ENCODE data around the gene ASTN1.

Gene ASTN1

GRCh38 chr1:177033628-177034027 lies 130.9 kb downstream of the ASTN1 start:
- no peak for DNase-seq (ENCODE audit: low read depth)

- no peak for DNase-seq (ENCODE audit: low read depth)
Measured at GRCh38 chr1:177032434-177032833, 132.1 kb downstream of the ASTN1 start.

DNA sequence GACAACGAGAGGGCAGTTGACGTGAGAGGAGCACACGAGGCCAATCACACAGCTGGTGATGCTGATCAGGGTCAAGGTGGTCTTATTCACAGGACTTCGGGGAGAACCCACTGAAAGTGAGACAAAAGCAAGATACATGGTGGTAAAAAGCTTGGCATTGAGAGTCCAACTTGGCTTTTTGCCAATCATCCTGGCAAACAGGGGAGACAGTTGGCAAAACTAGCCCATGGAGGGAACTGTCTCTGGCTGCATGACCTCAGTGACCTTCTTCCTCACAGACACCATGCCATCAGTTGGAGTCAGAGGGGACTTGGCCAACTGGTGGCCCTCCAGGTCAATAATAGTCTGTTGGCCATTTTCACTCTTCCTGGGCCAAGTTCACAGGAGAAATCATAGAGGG lies 139.9 kb downstream of the ASTN1 start:
- no peak for DNase-seq (ENCODE audit: low read depth)

GRCh38 chr1:177023726-177024125 lies 140.8 kb downstream of the ASTN1 start:
- DNase-seq (ENCODE audit: low read depth): no peak

GRCh38 chr1:177023249-177023648 lies 141.3 kb downstream of the ASTN1 start:
- no peak for DNase-seq (ENCODE audit: low read depth)

DNA sequence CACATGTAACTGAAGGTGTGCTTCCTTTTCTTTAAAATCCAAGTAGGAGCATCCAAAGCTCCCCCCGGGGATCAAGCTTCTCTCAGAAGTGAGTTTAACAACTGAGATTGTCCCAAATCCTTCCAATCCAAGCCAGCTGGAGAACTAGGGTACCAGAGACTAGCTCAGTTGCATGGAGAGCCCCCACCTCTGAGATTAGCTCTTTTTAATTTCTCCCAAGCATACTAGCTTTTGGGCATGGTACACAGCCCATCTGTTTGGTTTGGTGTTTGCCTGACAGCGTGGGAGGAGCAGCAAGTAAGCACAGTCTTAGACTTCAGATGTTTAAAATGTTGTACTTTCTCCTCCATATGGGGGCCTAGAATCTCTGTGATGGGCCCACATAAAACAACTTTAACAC lies 142.8 kb downstream of the ASTN1 start:
- DNase-seq (ENCODE audit: low read depth): no peak

- no peak for DNase-seq (ENCODE audit: low read depth)
Measured at GRCh38 chr1:177020851-177021589, 143.5 kb downstream of the ASTN1 start.

- DNase-seq (ENCODE audit: low read depth): no peak
Measured at GRCh38 chr1:177017287-177017852, 147.1 kb downstream of the ASTN1 start.

DNA sequence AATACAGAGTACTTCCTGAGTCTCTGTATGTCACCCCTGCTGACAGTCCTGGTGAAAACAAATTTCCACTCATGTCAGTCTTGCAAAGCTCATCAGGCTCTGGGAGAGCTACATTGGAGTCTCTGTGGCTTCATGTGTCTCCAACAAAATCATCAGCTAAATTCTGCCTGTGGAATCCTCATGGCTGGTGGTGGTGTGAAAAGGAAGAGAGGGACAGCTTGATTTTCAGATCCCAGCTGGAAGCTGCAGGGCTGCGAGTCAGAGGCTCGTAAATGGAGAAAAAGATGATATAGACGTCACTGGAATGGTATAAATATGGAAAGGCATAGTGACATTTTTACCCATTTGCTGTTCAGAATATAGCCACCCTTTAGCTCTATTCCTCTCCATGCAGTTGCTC lies 150.2 kb downstream of the ASTN1 start:
- no peak for DNase-seq (ENCODE audit: low read depth)

DNA sequence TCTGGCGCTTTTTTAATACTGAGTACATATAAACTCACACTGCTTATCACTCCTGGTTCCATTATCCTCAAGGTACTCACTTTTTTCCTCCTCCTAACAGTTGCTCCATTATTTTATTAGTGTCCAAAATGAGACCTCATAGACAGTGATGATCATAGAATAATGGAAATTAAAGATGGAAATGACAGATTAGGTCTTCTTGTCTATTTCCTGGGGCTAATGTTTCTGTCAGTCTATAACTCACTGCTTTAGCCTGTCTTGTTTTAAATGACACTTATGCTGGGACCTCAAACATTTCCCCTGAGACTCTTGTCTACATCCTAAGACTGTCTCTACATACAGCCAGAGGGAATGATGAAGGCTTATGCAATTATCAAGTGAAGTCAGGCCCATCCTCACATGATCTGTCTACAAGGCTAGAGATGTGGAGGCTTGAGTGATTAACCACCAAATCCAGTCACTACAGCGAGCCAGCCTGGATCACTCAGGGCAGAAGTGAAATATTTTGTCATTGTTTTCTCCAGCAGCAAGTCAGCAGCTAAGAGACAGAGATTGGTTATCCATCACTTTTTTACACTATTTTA lies 152.1 kb downstream of the ASTN1 start:
- no peak for DNase-seq (ENCODE audit: low read depth)

DNA sequence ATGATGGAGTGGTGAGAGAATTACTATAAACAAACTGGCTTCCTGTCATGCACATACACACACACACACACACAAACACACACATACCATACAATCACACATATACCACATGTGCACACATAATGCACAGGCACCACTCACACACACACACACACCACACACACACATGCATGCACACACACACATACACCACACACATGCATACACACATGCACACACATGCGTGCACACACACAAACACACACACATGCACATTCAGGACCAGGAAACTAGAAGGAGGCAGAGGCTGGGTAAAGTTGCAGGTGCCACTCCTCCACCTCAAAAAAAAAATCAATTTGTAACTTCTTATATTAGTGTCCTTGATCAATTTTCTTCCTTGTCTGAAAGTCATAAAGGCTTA lies 153.0 kb downstream of the ASTN1 start:
- no peak for DNase-seq (ENCODE audit: low read depth)

DNA sequence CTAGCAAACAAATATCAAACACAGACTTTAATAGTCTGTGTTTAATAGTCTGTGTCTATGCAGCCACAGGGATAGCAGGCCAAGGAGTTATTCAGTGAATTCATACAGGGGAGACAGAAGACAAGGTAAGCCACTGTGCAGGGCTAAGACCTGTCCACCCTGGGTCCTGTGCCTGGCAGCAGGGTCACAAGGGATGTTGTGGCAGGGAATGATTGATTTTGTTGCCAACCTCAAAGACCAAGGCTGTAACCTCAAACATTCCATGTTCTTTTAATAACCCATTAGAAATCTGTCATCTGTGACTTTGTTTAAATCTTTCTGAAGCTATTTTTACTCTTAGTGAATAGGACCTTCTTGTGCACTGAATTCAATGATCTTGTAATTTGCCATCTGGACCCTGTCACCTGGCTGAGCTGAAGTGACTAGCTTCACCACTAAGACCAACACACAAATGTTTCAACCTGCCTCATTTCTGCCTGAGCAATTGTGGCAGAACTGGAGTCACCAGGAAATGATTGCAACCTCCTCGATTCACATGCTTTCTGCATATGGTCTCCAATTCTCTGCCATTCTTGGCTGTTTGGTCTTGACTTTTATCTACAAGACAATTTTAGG lies 154.2 kb downstream of the ASTN1 start:
- DNase-seq (ENCODE audit: low read depth): no peak

DNA sequence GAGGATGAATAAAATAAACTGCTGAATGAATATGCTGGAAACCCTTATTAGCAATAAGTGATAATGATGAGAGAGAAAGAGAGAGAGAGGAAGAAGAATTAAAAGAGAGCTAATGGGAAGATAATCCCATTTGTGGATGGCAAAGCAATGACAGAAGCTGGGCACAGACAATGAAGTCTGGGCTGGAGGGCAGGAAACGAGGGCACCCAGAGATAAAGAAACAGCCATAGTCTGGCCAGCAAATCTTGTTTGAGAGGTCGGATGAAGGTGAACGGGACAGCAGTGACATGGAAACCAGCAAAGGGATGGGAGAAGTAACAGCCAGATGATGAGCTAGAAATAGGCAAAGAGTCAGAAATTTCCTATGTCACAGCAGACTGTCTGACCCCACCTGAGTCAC lies 155.9 kb downstream of the ASTN1 start:
- no peak for DNase-seq (ENCODE audit: low read depth)

DNA sequence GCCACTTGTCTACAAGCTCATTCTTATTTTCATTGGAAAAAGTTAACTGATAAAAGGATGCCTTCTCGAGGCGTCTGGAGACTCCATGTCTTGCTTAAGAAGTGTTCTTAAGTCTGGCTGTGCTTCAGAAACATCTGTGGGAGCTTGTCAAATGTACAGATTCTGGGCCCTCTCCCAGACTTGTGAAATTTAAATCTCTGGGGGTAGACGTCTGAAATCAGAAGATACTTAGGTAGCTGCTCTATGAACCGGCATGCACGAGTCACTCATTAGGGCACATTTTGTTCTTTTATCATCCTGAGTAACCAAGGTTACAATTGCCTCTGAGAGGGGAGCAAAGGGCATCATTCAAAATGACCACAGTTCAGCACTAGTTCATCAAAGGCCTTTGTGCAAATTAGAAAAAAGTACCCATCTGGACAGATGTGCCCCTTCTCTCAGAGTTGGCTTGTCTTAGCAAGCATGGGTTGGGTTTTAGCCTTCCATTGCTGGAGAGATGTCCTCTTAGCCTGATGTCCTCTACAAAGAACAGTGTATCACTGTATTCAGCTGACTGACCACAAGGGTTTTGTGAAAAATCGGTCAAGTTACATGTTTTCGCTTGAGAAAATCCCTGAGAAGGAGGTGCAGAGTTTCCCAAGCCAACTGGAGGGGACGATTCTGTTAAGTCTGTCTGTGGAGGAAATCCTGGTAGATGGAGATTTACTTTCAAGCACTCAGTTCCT lies 156.9 kb downstream of the ASTN1 start:
- DNase-seq (ENCODE audit: low read depth): no peak

GRCh38 chr1:177002891-177003290 lies 161.6 kb downstream of the ASTN1 start:
- DNase-seq (ENCODE audit: low read depth): no peak

DNA sequence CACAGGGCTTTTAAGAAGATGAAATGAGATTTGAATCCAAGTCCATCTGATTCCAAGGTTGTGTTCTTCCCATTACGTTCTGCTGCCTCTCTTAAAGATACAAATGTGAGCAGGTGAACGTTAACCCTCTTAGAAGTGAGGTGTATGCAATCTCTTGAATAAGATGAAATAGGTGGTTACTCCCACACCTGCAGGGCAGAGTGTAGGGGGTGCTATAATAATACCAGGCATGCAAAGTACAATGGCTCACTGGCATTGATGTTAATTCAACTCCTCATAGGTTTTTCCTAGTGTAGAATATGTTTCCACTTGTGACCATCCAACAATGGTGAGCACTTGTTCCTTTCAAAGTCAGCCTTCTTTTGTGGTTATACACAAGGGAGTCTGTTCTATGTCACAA lies 163.0 kb downstream of the ASTN1 start:
- DNase-seq (ENCODE audit: low read depth): no peak

DNA sequence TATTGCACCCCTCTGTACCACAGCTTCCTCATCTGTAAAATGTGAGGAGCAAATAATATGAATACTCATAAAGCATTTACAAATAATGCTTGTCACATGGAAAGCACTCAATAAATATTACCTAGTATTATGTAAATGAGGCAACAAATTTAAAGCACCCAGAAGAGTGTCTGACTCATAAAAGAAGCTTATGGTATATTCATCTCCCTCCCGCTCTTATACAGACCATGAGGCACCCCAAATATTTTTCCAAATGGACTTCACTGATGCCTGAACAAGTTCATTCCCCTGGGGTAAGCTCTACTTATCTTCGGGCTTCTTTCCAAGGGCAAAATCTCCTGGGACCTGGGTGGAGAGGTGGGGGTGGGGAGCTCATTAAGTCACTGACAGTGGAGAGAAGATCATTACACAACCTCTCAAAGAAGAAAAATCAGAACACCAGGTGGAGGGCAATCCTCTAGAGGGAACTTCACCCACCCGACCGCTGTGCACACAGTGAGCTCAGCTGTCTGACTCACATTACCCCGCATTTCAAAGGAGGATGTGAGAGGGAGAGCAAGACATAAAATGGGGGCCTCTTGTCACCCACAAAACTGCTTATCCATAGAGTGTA lies 166.2 kb downstream of the ASTN1 start:
- DNase-seq (ENCODE audit: low read depth): no peak

GRCh38 chr1:176996456-176997090 lies 167.9 kb downstream of the ASTN1 start:
- no peak for DNase-seq (ENCODE audit: low read depth)

- no peak for DNase-seq (ENCODE audit: low read depth)
Measured at GRCh38 chr1:176994931-176995596, 169.4 kb downstream of the ASTN1 start.

DNA sequence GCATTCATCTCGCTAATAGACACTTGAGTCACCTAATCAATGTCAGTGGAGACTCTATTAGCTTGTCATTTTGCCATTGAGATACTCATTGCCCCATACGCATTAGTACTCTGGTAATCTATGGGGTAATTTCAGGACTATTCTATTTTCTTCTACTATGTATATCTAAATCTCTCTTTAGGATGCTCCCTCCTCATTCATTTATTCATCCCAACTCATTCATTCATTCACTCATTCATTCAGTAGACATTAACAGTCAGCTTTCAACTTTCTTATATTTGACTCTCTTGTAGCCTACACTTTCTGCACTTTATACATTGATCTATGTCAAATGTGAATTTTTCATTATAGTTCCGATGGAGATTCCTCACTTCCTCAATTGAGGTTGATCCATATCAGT lies 170.9 kb downstream of the ASTN1 start:
- DNase-seq (ENCODE audit: low read depth): no peak

GRCh38 chr1:176989754-176990153 lies 174.8 kb downstream of the ASTN1 start:
- DNase-seq (ENCODE audit: low read depth): no peak

Measured in stimulated activated CD8-positive, alpha-beta memory T cell treated with anti-CD3 and anti-CD28 coated beads, Interleukin-12 subunit alpha, Interleukin-12 subunit beta, amount 100 ng/mL, for 1 hour (primary cell).